HG03095 (cell line): ENCODE measurements around the gene TCEA3.

Experiments used
- ATAC-seq: cut with Tn5 transposase; IDR thresholded peaks from one replicate; pipeline ENCODE4 v1.9.1; 2021; ENCODE audit warnings: moderate library complexity; ENCODE audit not compliant: unreplicated experiment

The TCEA3 gene

GRCh38 chr1:23341931-23342692, 82.4 kb downstream of the TCEA3 start:
- no peak for ATAC-seq

DNA sequence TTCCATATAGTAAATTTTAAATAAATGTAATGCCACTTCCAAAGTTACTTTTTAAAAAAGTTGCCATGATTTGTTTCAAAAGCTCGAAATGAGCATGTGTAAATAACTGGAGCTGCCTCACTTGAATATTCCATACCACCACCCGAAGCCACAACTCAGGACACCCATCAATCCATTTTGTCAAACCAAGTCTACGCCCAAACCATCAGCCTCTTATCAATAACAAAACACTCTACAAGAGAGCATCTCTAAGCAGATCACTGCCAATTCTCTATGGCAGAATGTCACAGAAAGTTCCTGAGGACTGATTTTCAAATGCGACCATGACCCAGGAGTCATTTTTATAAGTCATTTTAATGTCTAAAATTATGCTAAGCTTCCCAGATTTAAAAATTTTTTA, 84.9 kb downstream of the TCEA3 start:
- no peak for ATAC-seq

- no peak for ATAC-seq
These were observed 86.7 kb downstream of the TCEA3 start for GRCh38 chr1:23337869-23338268.

DNA sequence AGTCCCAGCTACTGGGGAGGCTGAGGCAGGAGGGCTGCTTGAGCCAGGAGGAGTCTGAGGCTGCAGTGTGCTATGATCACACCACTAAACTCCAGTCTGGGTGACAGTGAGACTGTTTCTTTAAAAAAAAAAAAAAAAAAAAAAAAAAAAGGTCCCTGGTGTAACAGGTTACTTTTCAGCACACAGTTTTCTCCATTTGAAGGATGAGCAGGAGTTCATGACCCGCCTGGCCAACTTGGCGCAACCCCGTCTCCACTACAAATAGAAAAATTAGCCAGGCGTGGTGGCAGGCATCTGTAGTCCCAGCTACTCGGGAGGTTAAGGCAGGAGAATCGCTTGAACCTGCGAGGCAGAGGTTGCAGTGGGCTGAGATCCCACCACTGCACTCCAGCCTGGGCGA, 92.8 kb downstream of the TCEA3 start:
- no peak for ATAC-seq
